OCI-LY7 (cell line): ENCODE measurements around the gene MIPEP. TPM values are rescaled to one million over a fixed set of nuclear protein-coding genes. Genes with fewer than 3 reads are reported as not detected.

ENCODE experiments used
- BruUV-seq: library from RNA; stranded (reverse); fragments of 400-500 nt; replicated peaks from 2 replicates; lab custom pipeline; 2021; lab: Mats Ljungman, UMichigan
- CTCF ChIA-PET: fragments of 300-600 bp; sonication (Branson Sonifier 250); formaldehyde crosslinking; loops from one replicate; lab custom pipeline; 2022; ENCODE audit warnings: antibody characterized with exemption; ENCODE audit not compliant: unreplicated experiment; lab: Charles Lee
- POLR2A ChIA-PET: fragments of 300-600 bp; sonication (Branson Sonifier 250); formaldehyde crosslinking; loops from one replicate; lab custom pipeline; 2022; ENCODE audit warnings: antibody characterized with exemption; lab: Charles Lee
- DNase-seq: peaks from one replicate; pipeline ENCODE4 v3.0.0-alpha.2; 2015; ENCODE audit warnings: low spot score
- H2AFZ ChIP-seq: fragments of 200-600 bp; sonication (generic), shearing (Covaris generic); 2 replicates; pipeline ENCODE4 v1.6.1; 2014; ENCODE audit warnings: mild to moderate bottlenecking, antibody characterized with exemption, low read length, moderate library complexity
- H3K27ac ChIP-seq: fragments of 200-600 bp; sonication (generic); 2 replicates; pipeline ENCODE4 v1.5.1; 2014; ENCODE audit warnings: mixed run types, low read depth, mild to moderate bottlenecking, moderate library complexity, low read length, inconsistent platforms; ENCODE audit not compliant: poor library complexity, severe bottlenecking
- H3K36me3 ChIP-seq: fragments of 200-600 bp; sonication (generic); 2 replicates; pipeline ENCODE4 v1.6.1; 2014; ENCODE audit warnings: mild to moderate bottlenecking, antibody characterized with exemption, low read length, moderate library complexity, mixed read lengths; ENCODE audit not compliant: insufficient read depth
- H3K4me1 ChIP-seq: fragments of 200-600 bp; sonication (generic); 2 replicates; pipeline ENCODE4 v1.5.1; 2014; ENCODE audit warnings: mild to moderate bottlenecking, low read length; ENCODE audit not compliant: insufficient read depth, poor library complexity, severe bottlenecking
- H3K4me2 ChIP-seq: fragments of 200-600 bp; sonication (generic); 2 replicates; pipeline ENCODE4 v1.6.1; 2014; ENCODE audit warnings: mild to moderate bottlenecking, low read length
- H3K4me3 ChIP-seq: fragments of 200-600 bp; sonication (generic); 2 replicates; pipeline ENCODE4 v1.5.1; 2014; ENCODE audit warnings: mild to moderate bottlenecking, low read depth, low read length; ENCODE audit not compliant: poor library complexity, severe bottlenecking
- H3K79me2 ChIP-seq: fragments of 200-600 bp; sonication (generic); 2 replicates; pipeline ENCODE4 v1.6.1; 2016; ENCODE audit warnings: low read depth, mild to moderate bottlenecking, low read length, moderate library complexity, mixed read lengths; ENCODE audit not compliant: insufficient read depth
- H3K9me2 ChIP-seq: fragments of 200-600 bp; sonication (generic); 2 replicates; pipeline ENCODE4 v1.6.1; 2016; ENCODE audit warnings: mild to moderate bottlenecking, low read length, mixed read lengths; ENCODE audit not compliant: insufficient read depth
- H3K9me3 ChIP-seq: fragments of 200-600 bp; sonication (generic); 2 replicates; pipeline ENCODE4 v1.6.1; 2014; ENCODE audit warnings: mild to moderate bottlenecking, mixed run types, low read length, mixed read lengths
- H4K20me1 ChIP-seq: fragments of 200-600 bp; sonication (generic); 2 replicates; pipeline ENCODE4 v1.6.1; 2014; ENCODE audit warnings: mild to moderate bottlenecking, antibody characterized with exemption, low read length, moderate library complexity, mixed read lengths; ENCODE audit not compliant: insufficient read depth
- CTCF ChIP-seq: fragments of 200-600 bp; sonication (generic); conservative IDR thresholded peaks from 2 replicates; pipeline ENCODE4 v1.5.1; 2014; ENCODE audit warnings: mild to moderate bottlenecking, antibody characterized with exemption, low read length, moderate library complexity, mixed read lengths
- EZH2phosphoT487 ChIP-seq: fragments of 200-600 bp; sonication (generic); IDR thresholded peaks from 2 replicates; pipeline ENCODE4 v1.6.1; 2018; ENCODE audit warnings: low read depth, borderline replicate concordance, mild to moderate bottlenecking, mixed run types, antibody characterized with exemption, low read length, moderate library complexity, mixed read lengths
- intact Hi-C: fragments of 100-400 bp; cut with micrococcal nuclease; formaldehyde crosslinking; loops from one replicate; pipeline ENCODE4 v1.10.0; 2022; ENCODE audit not compliant: unreplicated experiment
- total RNA-seq, 2 experiments: library from RNA; depleted of rRNA in 1 of 2; stranded (reverse); fragments of >200 nt in 1 of 2; shearing (Covaris generic) in 1 of 2; gene quantifications; 2 replicates each; pipeline ENCODE4 v1.2.3, GENCODE V29; 2014 to 2022

The MIPEP gene
- total RNA-seq, 2 experiments from 2014 or later, result 13.5 to 15.7 TPM

- ChIA-PET POLR2A (no interaction called here), CTCF (no interaction called here)
- no TSS peak for BruUV-seq
- no peaks in the 10 kb centered on the region for H3K9me2 ChIP-seq
- no peaks in the 10 kb centered on the region for H4K20me1 ChIP-seq
- H2AFZ ChIP-seq, result no peak overlapping the region
- no peak overlapping the region for H3K27ac ChIP-seq
- no peak overlapping the region for H3K4me3 ChIP-seq
- no peaks in the 10 kb centered on the region for H3K4me1 ChIP-seq
- H3K4me2 ChIP-seq, result no peak overlapping the region
- H3K36me3 ChIP-seq, result no peaks in the 10 kb centered on the region
- H3K9me3 ChIP-seq, result no peaks in the 10 kb centered on the region
- no peak for DNase-seq
- intact Hi-C loops, result no loop called here
- no peaks in the 10 kb centered on the region for H3K79me2 ChIP-seq
- no peak for TF ChIP-seq EZH2phosphoT487
- no peak for TF ChIP-seq CTCF
These were observed 101.7 kb downstream of the MIPEP start for GRCh38 chr13:23787464-23787863.

- BruUV-seq, result no TSS peak
- TF ChIP-seq CTCF (no peak), EZH2phosphoT487 (no peak)
- no peaks in the 10 kb centered on the region for H3K9me2 ChIP-seq
- no peaks in the 10 kb centered on the region for H3K4me1 ChIP-seq
- ChIA-PET CTCF (no interaction called here), POLR2A (no interaction called here)
- intact Hi-C loops, result no loop called here
- H4K20me1 ChIP-seq, result no peaks in the 10 kb centered on the region
- H3K4me3 ChIP-seq, result no peak overlapping the region
- H3K36me3 ChIP-seq, result no peaks in the 10 kb centered on the region
- H3K27ac ChIP-seq, result no peak overlapping the region
- DNase-seq, result no peak
- H3K9me3 ChIP-seq, result no peaks in the 10 kb centered on the region
- no peak overlapping the region for H2AFZ ChIP-seq
- no peak overlapping the region for H3K4me2 ChIP-seq
- H3K79me2 ChIP-seq, result no peaks in the 10 kb centered on the region
These were observed 102.6 kb downstream of the MIPEP start for GRCh38 chr13:23786607-23787006.

DNA sequence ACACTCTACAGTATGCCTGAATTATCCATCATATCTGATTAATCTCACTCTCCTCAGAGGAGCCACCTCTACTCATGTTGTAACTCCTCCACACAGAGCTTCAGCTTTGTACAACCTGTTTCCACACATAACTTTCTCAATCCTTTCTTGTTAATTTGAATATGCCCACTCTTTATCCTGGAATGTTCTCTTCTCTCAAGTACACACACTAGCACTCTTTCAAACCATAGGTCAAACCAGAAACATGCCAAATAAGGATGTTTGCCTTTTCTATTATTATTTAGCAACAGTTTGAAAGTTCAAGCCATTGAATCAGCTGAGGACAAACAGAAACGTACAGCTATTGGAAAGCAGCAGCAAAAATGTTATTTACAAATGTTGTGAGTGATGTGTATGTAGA is 110.3 kb downstream of the MIPEP start:
- no peaks in the 10 kb centered on the region for H3K36me3 ChIP-seq
- no TSS peak for BruUV-seq
- no peak overlapping the region for H3K4me3 ChIP-seq
- no peak overlapping the region for H2AFZ ChIP-seq
- no peaks in the 10 kb centered on the region for H4K20me1 ChIP-seq
- H3K9me3 ChIP-seq, result no peaks in the 10 kb centered on the region
- H3K9me2 ChIP-seq, result no peaks in the 10 kb centered on the region
- no peak for DNase-seq
- TF ChIP-seq CTCF, result no peak
- no peak for TF ChIP-seq EZH2phosphoT487
- ChIA-PET POLR2A (interaction anchor here (1.2 to 2.6 kb wide), 5 partner anchors 7 to 28 kb away, joined by 3 to 18 read pairs (median 4); no protein-coding TSS in a partner anchor), CTCF (no interaction called here)
- intact Hi-C loops, result loop anchor here (10.0 kb wide), 1 partner anchor 404 kb away; no protein-coding TSS in a partner anchor
- peaks cover 33% of the 10 kb centered on the region for H3K4me1 ChIP-seq
- H3K79me2 ChIP-seq, result no peaks in the 10 kb centered on the region
- H3K4me2 ChIP-seq, result no peak overlapping the region
- H3K27ac ChIP-seq, result no peak overlapping the region
